ENCODE results near the gene PLEKHH1.
A peak's percentile ranks its signal among the peaks of the same experiment; 100 is the strongest.

Gene PLEKHH1

GRCh38 chr14:67532998-67533753 lies at the start of gene PLEKHH1:
TSS of gene PLEKHH1 (plus strand) at chr14:67533290. CDS start at chr14:67541868, 8,578 bp downstream.
- DNase-seq = peak; percentile 50

- no peak for DNase-seq
Measured at GRCh38 chr14:67483579-67484285, 49.4 kb upstream of the PLEKHH1 start.

- DNase-seq = no peak
Measured at GRCh38 chr14:67485501-67486095, 47.5 kb upstream of the PLEKHH1 start.

- DNase-seq = no peak
Measured at GRCh38 chr14:67486890-67487289, 46.2 kb upstream of the PLEKHH1 start.

GRCh38 chr14:67487332-67487731 lies 45.8 kb upstream of the PLEKHH1 start:
- no peak for DNase-seq

GRCh38 chr14:67487937-67488893 lies 44.9 kb upstream of the PLEKHH1 start, which contains the start of gene TMEM229B:
TSS of gene TMEM229B (minus strand) at chr14:67488721. CDS start at chr14:67473923, 14,798 bp downstream.
- no peak for DNase-seq

- no peak for DNase-seq
Measured at GRCh38 chr14:67490196-67490595, 42.9 kb upstream of the PLEKHH1 start.

GRCh38 chr14:67491285-67491684 lies 41.8 kb upstream of the PLEKHH1 start:
- no peak for DNase-seq

- DNase-seq = no peak
Measured at GRCh38 chr14:67491741-67492507, 41.2 kb upstream of the PLEKHH1 start.

- DNase-seq = no peak
Measured at GRCh38 chr14:67492538-67492937, 40.6 kb upstream of the PLEKHH1 start.

GRCh38 chr14:67493092-67493717 lies 39.9 kb upstream of the PLEKHH1 start:
- DNase-seq = no peak

GRCh38 chr14:67495827-67496226 lies 37.3 kb upstream of the PLEKHH1 start:
- no peak for DNase-seq

GRCh38 chr14:67497216-67497615 lies 35.9 kb upstream of the PLEKHH1 start:
- DNase-seq = no peak

GRCh38 chr14:67497716-67498115 lies 35.4 kb upstream of the PLEKHH1 start:
- no peak for DNase-seq

GRCh38 chr14:67500981-67501380 lies 32.1 kb upstream of the PLEKHH1 start:
- no peak for DNase-seq

- DNase-seq = no peak
Measured at GRCh38 chr14:67501670-67502069, 31.4 kb upstream of the PLEKHH1 start.

GRCh38 chr14:67502867-67503266 lies 30.2 kb upstream of the PLEKHH1 start:
- DNase-seq = no peak

- DNase-seq = no peak
Measured at GRCh38 chr14:67503331-67503730, 29.8 kb upstream of the PLEKHH1 start.

- no peak for DNase-seq
Measured at GRCh38 chr14:67505254-67505653, 27.8 kb upstream of the PLEKHH1 start.

GRCh38 chr14:67508956-67509355 lies 24.1 kb upstream of the PLEKHH1 start:
- DNase-seq = no peak

- no peak for DNase-seq
Measured at GRCh38 chr14:67510121-67510520, 23.0 kb upstream of the PLEKHH1 start.

Data from NCI-H1048 (cell line).